ENCODE measurements around the gene ZNF175. TPM values are rescaled to one million over a fixed set of nuclear protein-coding genes. Genes with fewer than 3 reads are reported as not detected.

Gene ZNF175
- total RNA-seq, 1 donor from 2014 or later = 6.4 TPM

Other genes starting within 250 kb of the ZNF175 start
- gene VSIG10L, start 229.1 kb upstream of the ZNF175 start, total RNA-seq = 0.98 TPM
- 28.3 TPM for gene ETFB, start 204.9 kb upstream of the ZNF175 start, total RNA-seq
- not detected for gene CLDND2, start 202.3 kb upstream of the ZNF175 start, total RNA-seq
- gene NKG7, start 198.6 kb upstream of the ZNF175 start, total RNA-seq = not detected
- gene LIM2, start 183.3 kb upstream of the ZNF175 start, total RNA-seq = not detected
- not detected for gene C19orf84, start 180.7 kb upstream of the ZNF175 start, total RNA-seq
- gene SIGLEC10, start 153.6 kb upstream of the ZNF175 start, total RNA-seq = 1.2 TPM
- 1.2 TPM for gene SIGLEC8, start 112.8 kb upstream of the ZNF175 start, total RNA-seq
- not detected for gene CEACAM18, start 92.7 kb upstream of the ZNF175 start, total RNA-seq
- not detected for gene SIGLEC12, start 69.5 kb upstream of the ZNF175 start, total RNA-seq
- gene SIGLEC6, start 39.6 kb upstream of the ZNF175 start, total RNA-seq = not detected
- gene SIGLEC5, start 59.1 kb downstream of the ZNF175 start, total RNA-seq = 0.25 TPM
- under 0.01 TPM for gene SIGLEC14, start 75.5 kb downstream of the ZNF175 start, total RNA-seq
- 2.7 TPM for gene SPACA6, start 122.0 kb downstream of the ZNF175 start, total RNA-seq
- 2.7 TPM for gene HAS1, start 152.7 kb downstream of the ZNF175 start, total RNA-seq
- 1.2 TPM for gene FPR1, start 180.6 kb downstream of the ZNF175 start, total RNA-seq
- not detected for gene FPR2, start 189.9 kb downstream of the ZNF175 start, total RNA-seq
- gene FPR3, start 223.9 kb downstream of the ZNF175 start, total RNA-seq = under 0.01 TPM